ENCODE measurements around the gene TNS4.

DNA sequence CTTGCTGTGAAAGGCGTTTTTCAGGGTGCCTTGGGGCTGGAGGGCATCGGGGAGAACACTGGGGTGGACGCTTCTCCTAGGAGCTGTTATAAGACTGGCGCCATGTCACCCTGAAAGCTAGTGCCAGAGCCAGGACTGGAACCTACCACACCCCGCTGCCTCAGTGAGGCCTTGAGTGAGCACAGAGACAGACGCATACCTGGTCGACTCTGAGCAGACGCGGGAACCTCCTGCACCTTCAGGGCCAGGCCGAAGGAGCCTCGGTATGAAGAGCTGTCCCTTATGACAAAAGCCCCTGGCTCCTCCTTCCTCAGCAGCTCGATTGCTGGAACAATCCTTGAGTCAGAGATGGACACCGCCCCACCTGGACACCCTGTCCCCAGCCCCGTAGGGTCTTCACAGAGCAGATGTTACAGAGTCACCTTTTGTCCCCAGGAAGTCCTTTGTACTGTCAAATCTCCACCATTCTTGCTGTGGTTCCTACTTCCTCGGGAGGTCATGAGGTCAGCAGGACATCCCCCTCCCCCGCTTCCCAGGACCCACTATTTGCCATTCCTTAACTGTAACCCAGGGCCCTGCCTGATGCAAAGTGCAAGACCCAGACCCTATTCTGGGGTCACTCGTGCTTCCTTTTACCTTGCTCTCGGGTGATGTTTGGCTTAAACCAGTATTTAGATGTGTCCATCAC lies 17.0 kb downstream of the TNS4 start:
- TF ChIP-seq, protein P1, sequence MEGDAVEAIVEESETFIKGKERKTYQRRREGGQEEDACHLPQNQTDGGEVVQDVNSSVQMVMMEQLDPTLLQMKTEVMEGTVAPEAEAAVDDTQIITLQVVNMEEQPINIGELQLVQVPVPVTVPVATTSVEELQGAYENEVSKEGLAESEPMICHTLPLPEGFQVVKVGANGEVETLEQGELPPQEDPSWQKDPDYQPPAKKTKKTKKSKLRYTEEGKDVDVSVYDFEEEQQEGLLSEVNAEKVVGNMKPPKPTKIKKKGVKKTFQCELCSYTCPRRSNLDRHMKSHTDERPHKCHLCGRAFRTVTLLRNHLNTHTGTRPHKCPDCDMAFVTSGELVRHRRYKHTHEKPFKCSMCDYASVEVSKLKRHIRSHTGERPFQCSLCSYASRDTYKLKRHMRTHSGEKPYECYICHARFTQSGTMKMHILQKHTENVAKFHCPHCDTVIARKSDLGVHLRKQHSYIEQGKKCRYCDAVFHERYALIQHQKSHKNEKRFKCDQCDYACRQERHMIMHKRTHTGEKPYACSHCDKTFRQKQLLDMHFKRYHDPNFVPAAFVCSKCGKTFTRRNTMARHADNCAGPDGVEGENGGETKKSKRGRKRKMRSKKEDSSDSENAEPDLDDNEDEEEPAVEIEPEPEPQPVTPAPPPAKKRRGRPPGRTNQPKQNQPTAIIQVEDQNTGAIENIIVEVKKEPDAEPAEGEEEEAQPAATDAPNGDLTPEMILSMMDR (IDR thresholded peaks at IDR 0.05; ENCODE audit: low read length), result no peak
- TF ChIP-seq EZH2 (optimal IDR thresholded peaks at IDR 0.05; ENCODE audit: low read depth, low read length), result no peak
